Neural cell (in vitro differentiated cells): ENCODE measurements around the gene MIEN1.

Source experiments
- POLR2AphosphoS5 ChIP-seq: IDR thresholded peaks from 2 replicates; pipeline ENCODE4 v1.6.1; 2012
- RAD21 ChIP-seq: fragments of 450-650 bp; conservative IDR thresholded peaks from 2 replicates; pipeline ENCODE4 v1.6.1; 2014; ENCODE audit warnings: antibody characterized with exemption, mild to moderate bottlenecking, moderate library complexity
- TAF1 ChIP-seq: IDR thresholded peaks from 2 replicates; pipeline ENCODE4 v1.6.1; 2012; ENCODE audit warnings: low read depth
- TF ChIP-seq, protein P1 (sequence below): fragments of 450-650 bp; IDR thresholded peaks from 2 replicates; pipeline ENCODE4 v1.5.1; 2014; ENCODE audit warnings: antibody characterized with exemption, mild to moderate bottlenecking, moderate library complexity; ENCODE audit not compliant: poor library complexity, severe bottlenecking

- TF ChIP-seq TAF1 (no peak), POLR2AphosphoS5 (no peak), RAD21 (no peak)
- TF ChIP-seq, protein P1, sequence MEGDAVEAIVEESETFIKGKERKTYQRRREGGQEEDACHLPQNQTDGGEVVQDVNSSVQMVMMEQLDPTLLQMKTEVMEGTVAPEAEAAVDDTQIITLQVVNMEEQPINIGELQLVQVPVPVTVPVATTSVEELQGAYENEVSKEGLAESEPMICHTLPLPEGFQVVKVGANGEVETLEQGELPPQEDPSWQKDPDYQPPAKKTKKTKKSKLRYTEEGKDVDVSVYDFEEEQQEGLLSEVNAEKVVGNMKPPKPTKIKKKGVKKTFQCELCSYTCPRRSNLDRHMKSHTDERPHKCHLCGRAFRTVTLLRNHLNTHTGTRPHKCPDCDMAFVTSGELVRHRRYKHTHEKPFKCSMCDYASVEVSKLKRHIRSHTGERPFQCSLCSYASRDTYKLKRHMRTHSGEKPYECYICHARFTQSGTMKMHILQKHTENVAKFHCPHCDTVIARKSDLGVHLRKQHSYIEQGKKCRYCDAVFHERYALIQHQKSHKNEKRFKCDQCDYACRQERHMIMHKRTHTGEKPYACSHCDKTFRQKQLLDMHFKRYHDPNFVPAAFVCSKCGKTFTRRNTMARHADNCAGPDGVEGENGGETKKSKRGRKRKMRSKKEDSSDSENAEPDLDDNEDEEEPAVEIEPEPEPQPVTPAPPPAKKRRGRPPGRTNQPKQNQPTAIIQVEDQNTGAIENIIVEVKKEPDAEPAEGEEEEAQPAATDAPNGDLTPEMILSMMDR, result no peak
Observed at GRCh38 chr17:39716073-39716818, 14.1 kb downstream of the MIEN1 start.
